Kidney (tissue), 14 donors: ENCODE measurements around the gene XPO6. TPM values are rescaled to one million over a fixed set of nuclear protein-coding genes. Genes with fewer than 3 reads are reported as not detected.

ENCODE experiments used
- DNase-seq, 5 donors: peaks; one replicate each; pipeline ENCODE4 v3.0.0-alpha.2; 2013 to 2020
- FAIRE-seq: peaks from 2 replicates; lab custom pipeline; 2012; peaks lifted over from hg19 to GRCh38; lab: Jason Lieb, UNC
- H3K27ac ChIP-seq, 2 donors: one replicate each; pipeline ENCODE4 v1.7.0; 2013; ENCODE audit warnings: low read depth in 2 of 2, low read length in 2 of 2, inconsistent platforms in 1 of 2
- H3K27me3 ChIP-seq: one replicate; pipeline ENCODE4 v1.7.1; 2013; ENCODE audit warnings: low read length, inconsistent platforms; ENCODE audit not compliant: control insufficient read depth, insufficient read depth
- H3K36me3 ChIP-seq, 3 donors: one replicate each; pipeline versions ENCODE4 v1.7.0 to v1.7.1; 2013; ENCODE audit warnings: low read length in 3 of 3, control low read depth in 1 of 3, inconsistent platforms in 1 of 3; ENCODE audit not compliant: insufficient read depth in 3 of 3, control insufficient read depth in 2 of 3
- H3K4me1 ChIP-seq, 3 donors: one replicate each; pipeline versions ENCODE4 v1.7.0 to v1.7.1; 2013; ENCODE audit warnings: low read length in 3 of 3, inconsistent platforms in 1 of 3, low read depth in 1 of 3; ENCODE audit not compliant: control insufficient read depth in 2 of 3, insufficient read depth in 2 of 3
- H3K4me3 ChIP-seq, 3 donors: one replicate each; pipeline versions ENCODE4 v1.7.0 to v1.8.1; 2013; ENCODE audit warnings: low read length in 3 of 3, control low read depth in 1 of 3, inconsistent platforms in 1 of 3
- H3K9ac ChIP-seq, 3 donors: one replicate each; pipeline versions ENCODE4 v1.7.0 to v1.7.1; 2013; ENCODE audit warnings: low read length in 3 of 3, control low read depth in 1 of 3, inconsistent platforms in 1 of 3
- H3K9me3 ChIP-seq, 3 donors: one replicate each; pipeline versions ENCODE4 v1.7.0 to v1.7.1; 2013; ENCODE audit warnings: low read length in 3 of 3, control low read depth in 1 of 3, inconsistent platforms in 1 of 3; ENCODE audit not compliant: control insufficient read depth in 2 of 3, insufficient read depth in 1 of 3
- CTCF ChIP-seq: IDR thresholded peaks from 3 replicates; pipeline ENCODE4 v1.5.1; 2012; ENCODE audit warnings: mild to moderate bottlenecking, moderate library complexity, borderline replicate concordance; ENCODE audit not compliant: insufficient read depth; ENCODE audit errors: extremely low read depth
- intact Hi-C: fragments of 100-400 bp; cut with DNase I; formaldehyde crosslinking; loops from one replicate; pipeline ENCODE4 v1.11.1; 2022
- polyA plus RNA-seq: library from polyadenylated mRNA; stranded (reverse); fragments of 350-450 nt; fragmentation: Illumina TruSeq; extraction: RNeasy Lipid Tissue Mini Kit (QIAGEN cat#74804); gene quantifications from one replicate; pipeline ENCODE4 v1.2.3, GENCODE V29; 2014; ENCODE audit warnings: low read depth, low replicate concordance; ENCODE audit not compliant: insufficient read depth
- total RNA-seq: library from RNA; stranded (reverse); fragmentation: NEBNext Ultra II Directional; extraction: Animal tissue kit (Norgen Biotek cat#: 25700); gene quantifications from one replicate; pipeline ENCODE4 v1.2.1, GENCODE V29; 2021
- donor health status: control.
- donor health status: control.
- donor health status: control.
- donor health status: control.
- donor health status: control.
- donor health status: DM: yes; HTN: yes; CAD: no.
- donor health status: Normal renal cell carcinoma (clear cell type).

The XPO6 gene
- total and polyA plus RNA-seq, 2 donors from 2014 or later = 57.2 to 98.8 TPM

- TF ChIP-seq CTCF = no peak
- Histone ChIP-seq H3K36me3 (peaks cover 8 to 53% (median 21%) of the 10 kb centered on the region in 3 donors), H3K27me3 (no peaks in the 10 kb centered on the region), H3K4me3 (no peak overlapping the region), H3K9me3 (no peaks in the 10 kb centered on the region), H3K27ac (no peak overlapping the region), H3K4me1 (no peaks in the 10 kb centered on the region), H3K9ac (no peak overlapping the region)
- FAIRE-seq = no peak
- no peak for DNase-seq
- intact Hi-C loops = no loop called here
These were observed 62.5 kb downstream of the XPO6 start for GRCh38 chr16:28149011-28149888.

GRCh38 chr16:28146536-28146935 lies 65.2 kb downstream of the XPO6 start:
- DNase-seq = no peak
- Histone ChIP-seq H3K36me3 (peaks cover 8 to 41% (median 19%) of the 10 kb centered on the region in 3 donors), H3K27ac (no peak overlapping the region), H3K4me1 (no peaks in the 10 kb centered on the region), H3K4me3 (no peak overlapping the region), H3K27me3 (no peaks in the 10 kb centered on the region), H3K9ac (no peak overlapping the region), H3K9me3 (no peaks in the 10 kb centered on the region)
- intact Hi-C loops = no loop called here
- TF ChIP-seq CTCF = no peak
- no peak for FAIRE-seq

- no peak overlapping the region for H3K27ac ChIP-seq
- H3K4me3 ChIP-seq = no peak overlapping the region
- FAIRE-seq (no peak), DNase-seq (no peak)
- no peak for TF ChIP-seq CTCF
- intact Hi-C loops = no loop called here
- no peak overlapping the region for H3K9ac ChIP-seq
- H3K9me3 ChIP-seq = no peaks in the 10 kb centered on the region
- no peaks in the 10 kb centered on the region for H3K4me1 ChIP-seq
- H3K36me3 ChIP-seq = peaks cover 8 to 33% (median 17%) of the 10 kb centered on the region in 3 donors
- H3K27me3 ChIP-seq = no peaks in the 10 kb centered on the region
These were observed 66.0 kb downstream of the XPO6 start for GRCh38 chr16:28145796-28146195.
